HCT116 (cell line): ENCODE data around the gene VIPR2. TPM values are rescaled to one million over a fixed set of nuclear protein-coding genes. Genes with fewer than 3 reads are reported as not detected.

Experiments used
- ATAC-seq: fragments of 200-7000 bp; cut with Tn5 transposase; 2 replicates; pipeline ENCODE4 v1.9.1; 2020; ENCODE audit warnings: mild to moderate bottlenecking, moderate library complexity
- BruUV-seq: library from RNA; stranded (reverse); fragments of 400-500 nt; replicated peaks from 2 replicates; lab custom pipeline; 2021; lab: Mats Ljungman, UMichigan
- CTCF ChIA-PET: fragments of 300-600 bp; sonication (Branson Sonifier 250); formaldehyde crosslinking; loops from one replicate; lab custom pipeline; 2021; ENCODE audit warnings: antibody characterized with exemption; lab: Charles Lee
- POLR2A ChIA-PET: fragments of 300-600, 350-600 bp; sonication (Branson Sonifier 250); formaldehyde crosslinking; loops from one replicate; lab custom pipeline; 2021; ENCODE audit warnings: antibody characterized with exemption; lab: Charles Lee
- RAD21 ChIA-PET, 2 experiments: fragments of 300-600 bp; sonication (Branson Sonifier 250); formaldehyde crosslinking; loops; one replicate each; lab custom pipeline; 2023; ENCODE audit warnings: low total read pairs in 2 of 2; ENCODE audit not compliant: uncharacterized antibody in 2 of 2, unreplicated experiment in 2 of 2, low non-redundant PET in 1 of 2; lab: Charles Lee
- DNase-seq: peaks from one replicate; pipeline ENCODE4 v3.0.0-alpha.2; 2010; ENCODE audit warnings: low read depth, low spot score
- H2AFZ ChIP-seq: fragments of 200-600 bp; shearing (Covaris generic), sonication (generic); 2 replicates; pipeline ENCODE4 v1.6.1; 2017; ENCODE audit warnings: low read depth, mixed run types, mixed read lengths, antibody characterized with exemption, low read length; ENCODE audit not compliant: poor library complexity, severe bottlenecking
- H3K27ac ChIP-seq: 2 replicates; pipeline ENCODE4 v1.5.1; 2012; ENCODE audit warnings: low read depth, low read length
- H3K27me3 ChIP-seq: fragments of 200-600 bp; sonication (generic); 2 replicates; pipeline ENCODE4 v1.6.1; 2016; ENCODE audit warnings: mixed run types, low read length, mixed read lengths; ENCODE audit not compliant: insufficient read depth
- H3K36me3 ChIP-seq, 2 experiments: fragments of 200-500 bp in 1 of 2; fragments of 200-600 bp in 1 of 2; sonication (Bioruptor generic) in 1 of 2; sonication (generic) in 1 of 2; 2 replicates each; pipeline versions ENCODE4 v1.5.1 to v1.6.1; 2014 to 2016; ENCODE audit warnings: low read length in 2 of 2, inconsistent platforms in 1 of 2, mixed read lengths in 1 of 2, mixed run types in 1 of 2; ENCODE audit not compliant: insufficient read depth in 2 of 2, control insufficient read depth in 1 of 2
- H3K4me1 ChIP-seq, 2 experiments: fragments of 200-600 bp in 1 of 2; sonication (generic) in 1 of 2; 2 replicates each; pipeline versions ENCODE4 v1.5.1 to v1.6.1; 2012 to 2017; ENCODE audit warnings: low read length in 2 of 2, inconsistent platforms in 1 of 2, mild to moderate bottlenecking in 1 of 2, mixed read lengths in 1 of 2, mixed run types in 1 of 2, moderate library complexity in 1 of 2; ENCODE audit not compliant: insufficient read depth in 2 of 2, control insufficient read depth in 1 of 2
- H3K4me2 ChIP-seq: fragments of 200-600 bp; sonication (generic); 2 replicates; pipeline ENCODE4 v1.6.1; 2017; ENCODE audit warnings: mixed run types, low read length, mixed read lengths
- H3K4me3 ChIP-seq, 2 experiments: fragments of 200-600 bp in 1 of 2; sonication (generic) in 1 of 2; replicated peaks in 1 of 2; 2 replicates each; pipeline ENCODE4 v1.5.1; 2011 to 2016; ENCODE audit warnings: low read length in 2 of 2, control low read depth in 1 of 2, low read depth in 1 of 2, mild to moderate bottlenecking in 1 of 2, mixed read lengths in 1 of 2, mixed run types in 1 of 2
- H3K79me2 ChIP-seq: fragments of 200-600 bp; sonication (generic); 2 replicates; pipeline ENCODE4 v1.6.1; 2017; ENCODE audit warnings: mild to moderate bottlenecking, mixed run types, low read length, moderate library complexity, mixed read lengths; ENCODE audit not compliant: insufficient read depth
- H3K9ac ChIP-seq: fragments of 200-600 bp; sonication (generic); 2 replicates; pipeline ENCODE4 v1.6.1; 2016; ENCODE audit warnings: low read length, mixed read lengths
- H3K9me2 ChIP-seq: fragments of 200-600 bp; sonication (generic), shearing (Covaris generic); 2 replicates; pipeline ENCODE4 v1.6.1; 2017; ENCODE audit warnings: mixed run types, mild to moderate bottlenecking, moderate library complexity; ENCODE audit not compliant: insufficient read depth
- H3K9me3 ChIP-seq, 2 experiments: fragments of 200-500 bp in 1 of 2; fragments of 200-600 bp in 1 of 2; sonication (Bioruptor generic) in 1 of 2; sonication (generic) in 1 of 2; 2 replicates each; pipeline ENCODE4 v1.6.1; 2014 to 2017; ENCODE audit warnings: low read length in 2 of 2, mixed read lengths in 2 of 2, inconsistent platforms in 1 of 2, low read depth in 1 of 2, mild to moderate bottlenecking in 1 of 2, mixed run types in 1 of 2, moderate library complexity in 1 of 2; ENCODE audit not compliant: control insufficient read depth in 1 of 2, insufficient read depth in 1 of 2
- H4K20me1 ChIP-seq: fragments of 200-600 bp; sonication (generic), shearing (Covaris generic); 2 replicates; pipeline ENCODE4 v1.6.1; 2017; ENCODE audit warnings: mixed run types, mild to moderate bottlenecking, moderate library complexity; ENCODE audit not compliant: insufficient read depth
- CBX3 ChIP-seq: IDR thresholded peaks from 2 replicates; pipeline ENCODE4 v1.6.1; 2012; ENCODE audit warnings: low read depth
- EGR1 ChIP-seq: IDR thresholded peaks from 2 replicates; pipeline ENCODE4 v1.6.1; 2012; ENCODE audit warnings: low read depth
- ELF1 ChIP-seq: IDR thresholded peaks from 2 replicates; pipeline ENCODE4 v1.6.1; 2012; ENCODE audit warnings: low read depth, borderline replicate concordance
- EZH2 ChIP-seq: fragments of 200-600 bp; sonication (generic); IDR thresholded peaks from 2 replicates; pipeline ENCODE4 v1.6.1; 2017; ENCODE audit warnings: antibody characterized with exemption, mixed run types
- EZH2phosphoT487 ChIP-seq: fragments of 200-600 bp; IDR thresholded peaks from 2 replicates; pipeline ENCODE4 v1.6.1; 2018; ENCODE audit warnings: antibody characterized with exemption, borderline replicate concordance
- JUND ChIP-seq: IDR thresholded peaks from 2 replicates; pipeline ENCODE4 v1.6.1; 2012
- POLR2A ChIP-seq: IDR thresholded peaks from 2 replicates; pipeline ENCODE4 v1.7.0; 2011; ENCODE audit warnings: borderline replicate concordance; ENCODE audit not compliant: insufficient read depth, insufficient read length; ENCODE audit errors: extremely low read depth
- POLR2AphosphoS5 ChIP-seq: IDR thresholded peaks from 2 replicates; pipeline ENCODE4 v1.6.1; 2011; ENCODE audit warnings: mild to moderate bottlenecking, low read depth, low read length, moderate library complexity
- RAD21 ChIP-seq: IDR thresholded peaks from 2 replicates; pipeline ENCODE4 v1.6.1; 2012; ENCODE audit warnings: low read depth, mild to moderate bottlenecking
- SIN3A ChIP-seq: IDR thresholded peaks from 2 replicates; pipeline ENCODE4 v1.6.1; 2012; ENCODE audit warnings: low read depth
- SP1 ChIP-seq: IDR thresholded peaks from 2 replicates; pipeline ENCODE4 v1.6.1; 2012; ENCODE audit warnings: low read depth
- SRF ChIP-seq: IDR thresholded peaks from 2 replicates; pipeline ENCODE4 v1.6.1; 2012; ENCODE audit warnings: low read depth
- TCF7L2 ChIP-seq: IDR thresholded peaks from 2 replicates; pipeline ENCODE4 v1.7.0; 2011; ENCODE audit warnings: borderline replicate concordance, inconsistent platforms; ENCODE audit not compliant: insufficient read depth, insufficient read length; ENCODE audit errors: extremely low read depth
- YY1 ChIP-seq: IDR thresholded peaks from 2 replicates; pipeline ENCODE4 v1.6.1; 2011; ENCODE audit warnings: low read length, low read depth, moderate library complexity, mild to moderate bottlenecking; ENCODE audit not compliant: insufficient replicate concordance; ENCODE audit errors: extremely low read depth
- ZFX ChIP-seq: fragments of 450-650 bp; IDR thresholded peaks from 2 replicates; pipeline ENCODE4 v1.6.1; 2017
- ZNF274 ChIP-seq: fragments of 200-500 bp; sonication (Bioruptor generic); IDR thresholded peaks from 2 replicates; pipeline ENCODE4 v1.6.1; 2014; ENCODE audit warnings: mild to moderate bottlenecking, low read depth, low read length, inconsistent platforms
- intact Hi-C: fragments of 100-400 bp; cut with micrococcal nuclease; formaldehyde crosslinking; loops from 2 replicates; pipeline ENCODE4 v1.10.0; 2022
- total RNA-seq: library from RNA; stranded (reverse); gene quantifications from one replicate; pipeline ENCODE4 v1.2.1, GENCODE V29; 2021; ENCODE audit not compliant: unreplicated experiment
- TF ChIP-seq, protein P1 (sequence below): IDR thresholded peaks from 2 replicates; pipeline ENCODE4 v1.6.1; 2012
- TF ChIP-seq, protein P2 (sequence below): IDR thresholded peaks from 2 replicates; pipeline ENCODE4 v1.6.1; 2012
- TF ChIP-seq, protein P3 (sequence below): IDR thresholded peaks from 2 replicates; pipeline ENCODE4 v1.6.1; 2011; ENCODE audit warnings: mild to moderate bottlenecking, low read length, moderate library complexity; ENCODE audit not compliant: insufficient replicate concordance; ENCODE audit errors: extremely low read depth
- TF ChIP-seq, protein P4 (sequence below), 3 experiments: fragments of 200-600 bp in 1 of 3; sonication (generic) in 1 of 3; IDR thresholded peaks in 2 of 3; conservative IDR thresholded peaks in 1 of 3; 2 replicates each; pipeline ENCODE4 v1.5.1; 2012 to 2017; ENCODE audit warnings: low read depth in 2 of 3, low read length in 2 of 3, antibody characterized with exemption in 1 of 3, borderline replicate concordance in 1 of 3, control low read depth in 1 of 3, mild to moderate bottlenecking in 1 of 3, mixed read lengths in 1 of 3, mixed run types in 1 of 3, moderate library complexity in 1 of 3; ENCODE audit not compliant: insufficient read depth in 1 of 3

The VIPR2 gene
- total RNA-seq, 1 experiment from 2014 or later = 0.10 TPM

DNA sequence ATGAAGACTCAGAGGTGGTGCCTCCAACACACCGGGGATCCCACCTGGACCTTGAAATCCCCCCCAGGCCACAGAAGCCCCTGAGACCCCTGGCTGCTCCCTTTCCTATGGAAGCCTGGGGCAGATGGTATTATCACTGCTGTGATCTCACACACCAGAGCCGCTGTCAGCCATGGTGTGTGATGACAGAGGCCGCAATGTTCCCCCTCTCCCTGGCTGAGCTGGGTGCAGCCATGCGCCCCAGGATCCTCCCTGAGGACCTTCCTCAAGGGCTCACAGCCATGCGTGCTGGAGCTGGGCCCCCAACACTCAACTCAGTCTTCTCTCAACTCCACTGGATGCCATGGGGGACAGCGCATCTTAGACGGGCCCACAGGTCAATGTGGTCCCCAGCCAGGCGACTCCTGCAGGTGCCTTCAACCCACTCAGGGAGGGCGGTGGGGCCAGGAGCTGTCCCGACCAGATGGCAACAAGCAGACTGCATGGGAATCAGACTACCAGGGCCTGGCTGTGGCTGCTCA is 44.9 kb downstream of the VIPR2 start:
- intact Hi-C loops = no loop called here
- Histone ChIP-seq H3K4me3 (no peak overlapping the region), H3K36me3 (no peaks in the 10 kb centered on the region), H4K20me1 (no peaks in the 10 kb centered on the region), H3K27me3 (no peaks in the 10 kb centered on the region), H3K9me2 (no peaks in the 10 kb centered on the region), H2AFZ (no peak overlapping the region), H3K9ac (no peak overlapping the region), H3K79me2 (no peaks in the 10 kb centered on the region), H3K27ac (no peak overlapping the region), H3K9me3 (no peaks in the 10 kb centered on the region), H3K4me1 (peaks cover 0 to 5% of the 10 kb centered on the region in 2 experiments; a peak in 1 of 4 replicates), H3K4me2 (no peak overlapping the region)
- no TSS peak for BruUV-seq
- ATAC-seq (no peak), DNase-seq (no peak)
- POLR2A ChIA-PET = no interaction called here
- RAD21 ChIA-PET = no interaction called here
- CTCF ChIA-PET = no interaction called here
- TF ChIP-seq EZH2 = no peak
- TF ChIP-seq RAD21 = no peak
- TF ChIP-seq JUND = no peak
- TF ChIP-seq ELF1 = no peak
- TF ChIP-seq POLR2AphosphoS5 = no peak
- TF ChIP-seq EZH2phosphoT487 = no peak
- no peak for TF ChIP-seq EGR1
- no peak for TF ChIP-seq ZNF274
- no peak for TF ChIP-seq SIN3A
- no peak for TF ChIP-seq POLR2A
- TF ChIP-seq, protein P1, sequence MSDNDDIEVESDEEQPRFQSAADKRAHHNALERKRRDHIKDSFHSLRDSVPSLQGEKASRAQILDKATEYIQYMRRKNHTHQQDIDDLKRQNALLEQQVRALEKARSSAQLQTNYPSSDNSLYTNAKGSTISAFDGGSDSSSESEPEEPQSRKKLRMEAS = no peak
- TF ChIP-seq, protein P2, sequence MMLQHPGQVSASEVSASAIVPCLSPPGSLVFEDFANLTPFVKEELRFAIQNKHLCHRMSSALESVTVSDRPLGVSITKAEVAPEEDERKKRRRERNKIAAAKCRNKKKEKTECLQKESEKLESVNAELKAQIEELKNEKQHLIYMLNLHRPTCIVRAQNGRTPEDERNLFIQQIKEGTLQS = no peak
- TF ChIP-seq TCF7L2 = no peak
- no peak for TF ChIP-seq YY1
- TF ChIP-seq, protein P3, sequence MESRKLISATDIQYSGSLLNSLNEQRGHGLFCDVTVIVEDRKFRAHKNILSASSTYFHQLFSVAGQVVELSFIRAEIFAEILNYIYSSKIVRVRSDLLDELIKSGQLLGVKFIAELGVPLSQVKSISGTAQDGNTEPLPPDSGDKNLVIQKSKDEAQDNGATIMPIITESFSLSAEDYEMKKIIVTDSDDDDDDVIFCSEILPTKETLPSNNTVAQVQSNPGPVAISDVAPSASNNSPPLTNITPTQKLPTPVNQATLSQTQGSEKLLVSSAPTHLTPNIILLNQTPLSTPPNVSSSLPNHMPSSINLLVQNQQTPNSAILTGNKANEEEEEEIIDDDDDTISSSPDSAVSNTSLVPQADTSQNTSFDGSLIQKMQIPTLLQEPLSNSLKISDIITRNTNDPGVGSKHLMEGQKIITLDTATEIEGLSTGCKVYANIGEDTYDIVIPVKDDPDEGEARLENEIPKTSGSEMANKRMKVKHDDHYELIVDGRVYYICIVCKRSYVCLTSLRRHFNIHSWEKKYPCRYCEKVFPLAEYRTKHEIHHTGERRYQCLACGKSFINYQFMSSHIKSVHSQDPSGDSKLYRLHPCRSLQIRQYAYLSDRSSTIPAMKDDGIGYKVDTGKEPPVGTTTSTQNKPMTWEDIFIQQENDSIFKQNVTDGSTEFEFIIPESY = no peak
- TF ChIP-seq, protein P4, sequence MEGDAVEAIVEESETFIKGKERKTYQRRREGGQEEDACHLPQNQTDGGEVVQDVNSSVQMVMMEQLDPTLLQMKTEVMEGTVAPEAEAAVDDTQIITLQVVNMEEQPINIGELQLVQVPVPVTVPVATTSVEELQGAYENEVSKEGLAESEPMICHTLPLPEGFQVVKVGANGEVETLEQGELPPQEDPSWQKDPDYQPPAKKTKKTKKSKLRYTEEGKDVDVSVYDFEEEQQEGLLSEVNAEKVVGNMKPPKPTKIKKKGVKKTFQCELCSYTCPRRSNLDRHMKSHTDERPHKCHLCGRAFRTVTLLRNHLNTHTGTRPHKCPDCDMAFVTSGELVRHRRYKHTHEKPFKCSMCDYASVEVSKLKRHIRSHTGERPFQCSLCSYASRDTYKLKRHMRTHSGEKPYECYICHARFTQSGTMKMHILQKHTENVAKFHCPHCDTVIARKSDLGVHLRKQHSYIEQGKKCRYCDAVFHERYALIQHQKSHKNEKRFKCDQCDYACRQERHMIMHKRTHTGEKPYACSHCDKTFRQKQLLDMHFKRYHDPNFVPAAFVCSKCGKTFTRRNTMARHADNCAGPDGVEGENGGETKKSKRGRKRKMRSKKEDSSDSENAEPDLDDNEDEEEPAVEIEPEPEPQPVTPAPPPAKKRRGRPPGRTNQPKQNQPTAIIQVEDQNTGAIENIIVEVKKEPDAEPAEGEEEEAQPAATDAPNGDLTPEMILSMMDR (IDR thresholded peaks at IDR 0.05 in 2 of 3, conservative IDR thresholded peaks at IDR 0.05 in 1 of 3; ENCODE audit: borderline replicate concordance in 1 of 3, insufficient read depth in 1 of 3, low read depth in 2 of 3, low read length in 2 of 3) = no peak
- no peak for TF ChIP-seq SP1
- TF ChIP-seq CBX3 = no peak
- TF ChIP-seq ZFX = no peak
- no peak for TF ChIP-seq SRF
